ENCODE measurements around the gene GPR3.
A peak's percentile ranks its signal among the peaks of the same experiment; 100 is the strongest.

- TF ChIP-seq CTCF (IDR thresholded peaks at IDR 0.05) (peak; percentile 86), REST (IDR thresholded peaks at IDR 0.05; ENCODE audit: insufficient read depth in 1 of 2, low read depth in 2 of 2, low read length in 1 of 2) (no peak), POLR2AphosphoS5 (IDR thresholded peaks at IDR 0.05; ENCODE audit: low read depth, low read length) (0 out of 2 replicates have a peak, but pooled peaks have one; percentile 20), SIN3A (IDR thresholded peaks at IDR 0.05; ENCODE audit: borderline replicate concordance, insufficient read depth, low read depth, low read length) (no peak), TCF7L2 (IDR thresholded peaks at IDR 0.05; ENCODE audit: low read depth, low read length) (peak; percentile 81)
Measured at GRCh38 chr1:27392096-27392777, at the start of gene GPR3.

Data from Panc1 (cell line).